ENCODE results near the gene TRERF1. TPM values are rescaled to one million over a fixed set of nuclear protein-coding genes. Genes with fewer than 3 reads are reported as not detected.

TRERF1 gene
- total and polyA plus RNA-seq, 2 of the 8 experiments (the other 6 are each of a cell fraction or from before 2014, with no cell fraction given), result 10.8 to 21.5 TPM

GRCh38 chr6:42468273-42468672, 16.5 kb upstream of the TRERF1 start (continued):
- TF ChIP-seq EP300 (IDR thresholded peaks at IDR 0.05; ENCODE audit: borderline replicate concordance in 1 of 2, low read depth in 2 of 2, low read length in 2 of 2) (no peak), KDM4A (IDR thresholded peaks at IDR 0.05; ENCODE audit: low read depth, low read length, severe bottlenecking) (no peak), ATF2 (IDR thresholded peaks at IDR 0.05; ENCODE audit: low read length) (no peak), CTBP2 (IDR thresholded peaks at IDR 0.05; ENCODE audit: borderline replicate concordance, insufficient read depth, insufficient read length, low read length) (no peak), SIRT6 (IDR thresholded peaks at IDR 0.05; ENCODE audit: low read length) (no peak)

Data from H1 (cell line).